Endothelial cell of umbilical vein (primary cell): ENCODE data around the gene CNTN2. TPM values are rescaled to one million over a fixed set of nuclear protein-coding genes. Genes with fewer than 3 reads are reported as not detected.

Experiments
- BruUV-seq: library from RNA; stranded (reverse); fragments of 400-500 nt; replicated peaks from 2 replicates; lab custom pipeline; 2021; lab: Mats Ljungman, UMichigan
- CTCF ChIA-PET: fragments of 300-600, 350-600 bp; sonication (Branson Sonifier 250); formaldehyde crosslinking; loops from one replicate; lab custom pipeline; 2021; ENCODE audit warnings: antibody characterized with exemption, inconsistent platforms; lab: Charles Lee
- POLR2A ChIA-PET: fragments of 300-600, 350-600 bp; sonication (Branson Sonifier 250); formaldehyde crosslinking; loops from one replicate; lab custom pipeline; 2021; ENCODE audit warnings: antibody characterized with exemption, inconsistent platforms; lab: Charles Lee
- DNase-seq: peaks from one replicate; pipeline ENCODE4 v3.0.0-alpha.2; 2011; ENCODE audit warnings: low read depth, low spot score
- FAIRE-seq: peaks from 2 replicates; lab custom pipeline; 2011; peaks lifted over from hg19 to GRCh38; lab: Jason Lieb, UNC
- H2AFZ ChIP-seq: 2 replicates; pipeline ENCODE4 v1.6.0; 2012; ENCODE audit warnings: low read depth, low read length, control low read depth, inconsistent platforms
- H3K27ac ChIP-seq: 2 replicates; pipeline ENCODE4 v1.5.1; 2011; ENCODE audit warnings: low read depth, mild to moderate bottlenecking, control low read depth, low read length, moderate library complexity; ENCODE audit not compliant: insufficient read depth
- H3K27me3 ChIP-seq, 2 experiments: 2 replicates each; pipeline versions ENCODE4 v1.6.0 to v1.6.1; 2011; ENCODE audit warnings: low read length in 2 of 2, mixed read lengths in 1 of 2; ENCODE audit not compliant: control insufficient read depth in 2 of 2, insufficient read depth in 2 of 2
- H3K36me3 ChIP-seq, 2 experiments: 2 replicates in 1 of 2; 3 replicates in 1 of 2; pipeline ENCODE4 v1.5.1; 2011; ENCODE audit warnings: low read length in 2 of 2, mild to moderate bottlenecking in 1 of 2, moderate library complexity in 1 of 2; ENCODE audit not compliant: control insufficient read depth in 2 of 2, insufficient read depth in 2 of 2; ENCODE audit errors: extremely low read depth in 1 of 2
- H3K4me1 ChIP-seq: 3 replicates; pipeline ENCODE4 v1.5.1; 2011; ENCODE audit warnings: mild to moderate bottlenecking, low read length; ENCODE audit not compliant: control insufficient read depth, insufficient read depth; ENCODE audit errors: extremely low read depth
- H3K4me2 ChIP-seq: 2 replicates; pipeline ENCODE4 v1.6.1; 2011; ENCODE audit warnings: low read length, control low read depth, mixed read lengths; ENCODE audit not compliant: insufficient read depth
- H3K4me3 ChIP-seq, 3 experiments: fragments of 200-600 bp in 1 of 3; sonication (generic), shearing (Covaris generic) in 1 of 3; replicated peaks in 1 of 3; 2 replicates each; pipeline ENCODE4 v1.5.1; 2011 to 2016; ENCODE audit warnings: control low read depth in 3 of 3, low read length in 3 of 3, mild to moderate bottlenecking in 2 of 3, inconsistent platforms in 1 of 3, low read depth in 1 of 3, moderate library complexity in 1 of 3; ENCODE audit not compliant: insufficient read depth in 1 of 3
- H3K79me2 ChIP-seq: 2 replicates; pipeline ENCODE4 v1.6.0; 2012; ENCODE audit warnings: low read length, inconsistent platforms; ENCODE audit not compliant: control insufficient read depth, insufficient read depth
- H3K9ac ChIP-seq: replicated peaks from 2 replicates; pipeline ENCODE3; 2011; ENCODE audit warnings: low read length, control low read depth; ENCODE audit not compliant: insufficient read depth; ENCODE audit errors: extremely low read depth
- H3K9me1 ChIP-seq: replicated peaks from 3 replicates; pipeline ENCODE4 v1.6.0; 2011; ENCODE audit warnings: mild to moderate bottlenecking, low read length; ENCODE audit not compliant: control insufficient read depth, insufficient read depth; ENCODE audit errors: extremely low read depth
- H3K9me3 ChIP-seq: replicated peaks from 2 replicates; pipeline ENCODE4 v1.5.1; 2012; ENCODE audit warnings: low read length, inconsistent platforms; ENCODE audit not compliant: control insufficient read depth, insufficient read depth
- H4K20me1 ChIP-seq: replicated peaks from 2 replicates; pipeline ENCODE3; 2011; ENCODE audit warnings: mild to moderate bottlenecking, low read length; ENCODE audit not compliant: control insufficient read depth, insufficient read depth; ENCODE audit errors: extremely low read depth
- CTCF ChIP-seq, 2 donors: IDR thresholded peaks; 1 replicate in 1 of 2; 2 replicates in 1 of 2; pipeline ENCODE4 v1.5.1; 2011; ENCODE audit warnings: low read length in 2 of 2, mild to moderate bottlenecking in 2 of 2, moderate library complexity in 2 of 2, control low read depth in 1 of 2, inconsistent platforms in 1 of 2, low read depth in 1 of 2; ENCODE audit not compliant: insufficient read depth in 1 of 2; ENCODE audit errors: extremely low read depth in 1 of 2
- GATA2 ChIP-seq: IDR thresholded peaks from 2 replicates; pipeline ENCODE4 v1.7.0; 2011; ENCODE audit warnings: low read depth, mild to moderate bottlenecking, moderate library complexity, mixed read lengths, low read length; ENCODE audit not compliant: insufficient read length, insufficient read depth
- JUN ChIP-seq: IDR thresholded peaks from 2 replicates; pipeline ENCODE4 v1.6.1; 2011; ENCODE audit warnings: borderline replicate concordance, low read depth; ENCODE audit not compliant: insufficient read length, insufficient read depth
- MAX ChIP-seq: IDR thresholded peaks from 2 replicates; pipeline ENCODE4 v1.6.1; 2011; ENCODE audit not compliant: insufficient read depth, insufficient read length
- dilution Hi-C: fragments of 300-500 bp; cut with MboI; formaldehyde crosslinking; loops from one replicate; pipeline ENCODE4 v1.15.0; 2019; ENCODE audit warnings: low sequenced_read_pairs; ENCODE audit not compliant: extremely low pct_ligation_motif_present
- intact Hi-C: fragments of 100-400 bp; cut with micrococcal nuclease; formaldehyde crosslinking; loops from one replicate; pipeline ENCODE4 v1.10.0; 2022
- polyA plus RNA-seq, 4 experiments: library from polyadenylated mRNA; depleted of rRNA in 3 of 4; stranded (reverse) in 3 of 4; unstranded in 1 of 4; fragments of >200 nt; gene quantifications; 2 replicates each; pipeline versions ENCODE4 v1.2.1 to v1.2.3, GENCODE V29; 2011 to 2012; ENCODE audit warnings: missing spikeins in 1 of 4
- total RNA-seq: library from RNA; stranded (reverse); gene quantifications from 2 replicates; pipeline ENCODE4 v1.2.3, GENCODE V29; 2021

The CNTN2 gene
- total and polyA plus RNA-seq, 2 donors (not counting 3 experiments of a cell fraction or from before 2014, with no cell fraction given): not detected

GRCh38 chr1:205032508-205032907 lies 10.5 kb upstream of the CNTN2 start:
- no peak for FAIRE-seq
- H3K27me3 ChIP-seq: peaks cover 10 to 15% of the 10 kb centered on the region in 2 experiments

More at GRCh38 chr1:205032508-205032907, 10.5 kb upstream of the CNTN2 start:
- CTCF ChIA-PET: interaction anchor here (1.4 to 2.3 kb wide), 3 partner anchors 12 to 29 kb away, joined by 3 to 12 read pairs (median 6); no protein-coding TSS in a partner anchor
- H3K27ac ChIP-seq: no peak overlapping the region
- DNase-seq: no peak
- no peak overlapping the region for H3K4me3 ChIP-seq
- no TSS peak for BruUV-seq
- H2AFZ ChIP-seq: no peak overlapping the region
- H3K4me1 ChIP-seq: no peaks in the 10 kb centered on the region
- no peaks in the 10 kb centered on the region for H4K20me1 ChIP-seq
- H3K9ac ChIP-seq: no peak overlapping the region
- H3K9me1 ChIP-seq: no peaks in the 10 kb centered on the region
- H3K4me2 ChIP-seq: no peak overlapping the region
- no peaks in the 10 kb centered on the region for H3K36me3 ChIP-seq
- TF ChIP-seq MAX: no peak
- no peak for TF ChIP-seq GATA2
- TF ChIP-seq JUN: no peak
- no peak for TF ChIP-seq CTCF (IDR thresholded peaks at IDR 0.05; ENCODE audit: extremely low read depth in 1 of 2, insufficient read depth in 1 of 2, low read depth in 1 of 2, low read length in 2 of 2)
- POLR2A ChIA-PET: no interaction called here
- dilution Hi-C loops: no loop called here
- intact Hi-C loops: no loop called here
- no peaks in the 10 kb centered on the region for H3K79me2 ChIP-seq
- no peaks in the 10 kb centered on the region for H3K9me3 ChIP-seq
